HG02885 (cell line): ENCODE measurements around the gene INPP4A.
A peak's percentile ranks its signal among the peaks of the same experiment; 100 is the strongest.

Experiments used
- ATAC-seq: cut with Tn5 transposase; IDR thresholded peaks from one replicate; pipeline ENCODE4 v1.9.1; 2021; ENCODE audit warnings: mild to moderate bottlenecking; ENCODE audit not compliant: unreplicated experiment, poor library complexity

INPP4A gene

GRCh38 chr2:98472961-98473746 lies 28.5 kb downstream of the INPP4A start:
- ATAC-seq: no peak

- peak; percentile 44 for ATAC-seq
These were observed 29.5 kb downstream of the INPP4A start for GRCh38 chr2:98473995-98474780.

- no peak for ATAC-seq
These were observed 30.4 kb downstream of the INPP4A start for GRCh38 chr2:98474979-98475632.

- no peak for ATAC-seq
These were observed 31.7 kb downstream of the INPP4A start for GRCh38 chr2:98476192-98476868.

GRCh38 chr2:98477036-98477435 lies 32.4 kb downstream of the INPP4A start:
- no peak for ATAC-seq

GRCh38 chr2:98477506-98477905 lies 32.8 kb downstream of the INPP4A start:
- no peak for ATAC-seq

GRCh38 chr2:98478088-98478551 lies 33.5 kb downstream of the INPP4A start:
- ATAC-seq: no peak

GRCh38 chr2:98478907-98479306 lies 34.2 kb downstream of the INPP4A start:
- no peak for ATAC-seq

- ATAC-seq: no peak
These were observed 34.7 kb downstream of the INPP4A start for GRCh38 chr2:98479371-98479770.

- ATAC-seq: no peak
These were observed 35.4 kb downstream of the INPP4A start for GRCh38 chr2:98479959-98480524.

- ATAC-seq: no peak
These were observed 35.9 kb downstream of the INPP4A start for GRCh38 chr2:98480598-98480997.

- no peak for ATAC-seq
These were observed 37.7 kb downstream of the INPP4A start for GRCh38 chr2:98482362-98482761.

GRCh38 chr2:98483257-98483861 lies 38.7 kb downstream of the INPP4A start:
- peak; percentile 79 for ATAC-seq

GRCh38 chr2:98484121-98484557 lies 39.5 kb downstream of the INPP4A start:
- ATAC-seq: no peak

GRCh38 chr2:98484652-98485452 lies 40.2 kb downstream of the INPP4A start:
- no peak for ATAC-seq

GRCh38 chr2:98485453-98485755 lies 40.7 kb downstream of the INPP4A start:
- no peak for ATAC-seq

- no peak for ATAC-seq
These were observed 41.8 kb downstream of the INPP4A start for GRCh38 chr2:98486374-98486981.

GRCh38 chr2:98487101-98487805 lies 42.6 kb downstream of the INPP4A start:
- no peak for ATAC-seq
